SU-DHL-6 (cell line): ENCODE measurements around the gene KIF4A.

Experiments used
- H2AFZ ChIP-seq: fragments of 200-600 bp; sonication (generic); 2 replicates; pipeline ENCODE4 v1.6.1; 2014; ENCODE audit warnings: low read depth, mild to moderate bottlenecking, moderate library complexity, mixed read lengths, antibody characterized with exemption, low read length; ENCODE audit not compliant: severe bottlenecking
- H3F3A ChIP-seq: fragments of 200-600 bp; shearing (Covaris generic); 2 replicates; pipeline ENCODE4 v1.6.0; 2016; ENCODE audit warnings: antibody characterized with exemption, mild to moderate bottlenecking; ENCODE audit not compliant: insufficient read depth
- H3K27ac ChIP-seq: fragments of 200-600 bp; sonication (generic); 2 replicates; pipeline ENCODE4 v1.5.1; 2016; ENCODE audit warnings: low read depth, mild to moderate bottlenecking, low read length, moderate library complexity, mixed read lengths
- H3K27me3 ChIP-seq: fragments of 200-600 bp; sonication (generic), shearing (Covaris generic); 2 replicates; pipeline ENCODE4 v1.6.0; 2014; ENCODE audit warnings: mild to moderate bottlenecking, low read length
- H3K36me3 ChIP-seq: fragments of 200-600 bp; sonication (generic); 2 replicates; pipeline ENCODE4 v1.6.1; 2014; ENCODE audit warnings: mild to moderate bottlenecking, low read length, mixed read lengths
- H3K4me2 ChIP-seq: fragments of 300-600, 200-600 bp; shearing (Covaris generic), sonication (generic); 2 replicates; pipeline ENCODE4 v1.6.0; 2014; ENCODE audit warnings: low read length, low read depth, mild to moderate bottlenecking; ENCODE audit not compliant: poor library complexity, severe bottlenecking
- H3K4me3 ChIP-seq: fragments of 200-600 bp; sonication (generic); 2 replicates; pipeline ENCODE4 v1.5.1; 2014; ENCODE audit warnings: antibody characterized with exemption, low read length, mild to moderate bottlenecking, mixed read lengths; ENCODE audit not compliant: insufficient read depth, poor library complexity, severe bottlenecking
- H3K79me2 ChIP-seq: fragments of 200-600 bp; sonication (generic); 2 replicates; pipeline ENCODE4 v1.6.1; 2014; ENCODE audit warnings: mild to moderate bottlenecking, low read length, moderate library complexity; ENCODE audit not compliant: insufficient read depth
- H3K9ac ChIP-seq: fragments of 200-600 bp; sonication (generic); 2 replicates; pipeline ENCODE4 v1.7.0; 2014; ENCODE audit warnings: mild to moderate bottlenecking, low read length
- H3K9me2 ChIP-seq: fragments of 200-600 bp; sonication (generic); replicated peaks from 2 replicates; pipeline ENCODE4 v1.6.1; 2014; ENCODE audit warnings: low read length; ENCODE audit not compliant: insufficient read depth
- H3K9me3 ChIP-seq: fragments of 200-600 bp; sonication (generic); 2 replicates; pipeline ENCODE4 v1.6.1; 2014; ENCODE audit warnings: low read length, mixed read lengths; ENCODE audit not compliant: insufficient read depth
- H4K20me1 ChIP-seq: fragments of 200-600 bp; sonication (generic); 2 replicates; pipeline ENCODE4 v1.6.1; 2014; ENCODE audit warnings: low read depth, mild to moderate bottlenecking, antibody characterized with exemption, low read length, moderate library complexity, mixed read lengths
- EZH2phosphoT487 ChIP-seq: fragments of 200-600 bp; sonication (generic), shearing (Covaris generic); conservative IDR thresholded peaks from 2 replicates; pipeline ENCODE4 v1.6.1; 2018; ENCODE audit warnings: mild to moderate bottlenecking, antibody characterized with exemption, low read length, moderate library complexity, mixed read lengths
- TF ChIP-seq, protein P1 (sequence below): fragments of 200-600 bp; sonication (generic); IDR thresholded peaks from one replicate; pipeline ENCODE4 v1.5.1; 2017; ENCODE audit warnings: antibody characterized with exemption, mild to moderate bottlenecking, low read length, moderate library complexity; ENCODE audit not compliant: insufficient read depth, poor library complexity, severe bottlenecking

KIF4A gene

DNA sequence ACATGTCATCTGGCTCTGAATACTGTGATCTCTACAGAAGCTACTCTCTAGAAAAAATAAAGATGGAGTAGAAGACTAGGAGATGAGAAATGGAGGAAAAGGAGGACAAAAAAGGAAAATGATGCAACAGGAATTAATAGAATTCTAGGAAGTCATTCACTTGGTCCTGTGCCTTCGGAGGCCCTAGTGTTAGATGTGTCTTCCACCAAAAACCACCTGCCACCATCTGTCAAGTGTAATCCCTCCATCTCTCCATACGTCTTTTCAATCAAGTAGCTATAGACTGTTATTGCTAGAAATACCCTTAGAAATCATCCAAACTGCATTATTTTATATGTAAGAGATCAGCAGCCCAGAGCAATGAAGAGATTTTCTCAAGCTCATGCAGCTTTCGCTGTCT, 10.8 kb upstream of the KIF4A start:
- Histone ChIP-seq H3K36me3 (no peaks in the 10 kb centered on the region), H3K27me3 (no peaks in the 10 kb centered on the region), H3K4me3 (no peak overlapping the region), H3K79me2 (no peaks in the 10 kb centered on the region), H2AFZ (no peak overlapping the region), H3K9me2 (no peaks in the 10 kb centered on the region), H3K4me2 (no peak overlapping the region), H3K9me3 (no peaks in the 10 kb centered on the region), H3K9ac (no peak overlapping the region), H3F3A (no peaks in the 10 kb centered on the region), H4K20me1 (no peaks in the 10 kb centered on the region), H3K27ac (no peak overlapping the region)
- TF ChIP-seq EZH2phosphoT487, result no peak
- TF ChIP-seq, protein P1, sequence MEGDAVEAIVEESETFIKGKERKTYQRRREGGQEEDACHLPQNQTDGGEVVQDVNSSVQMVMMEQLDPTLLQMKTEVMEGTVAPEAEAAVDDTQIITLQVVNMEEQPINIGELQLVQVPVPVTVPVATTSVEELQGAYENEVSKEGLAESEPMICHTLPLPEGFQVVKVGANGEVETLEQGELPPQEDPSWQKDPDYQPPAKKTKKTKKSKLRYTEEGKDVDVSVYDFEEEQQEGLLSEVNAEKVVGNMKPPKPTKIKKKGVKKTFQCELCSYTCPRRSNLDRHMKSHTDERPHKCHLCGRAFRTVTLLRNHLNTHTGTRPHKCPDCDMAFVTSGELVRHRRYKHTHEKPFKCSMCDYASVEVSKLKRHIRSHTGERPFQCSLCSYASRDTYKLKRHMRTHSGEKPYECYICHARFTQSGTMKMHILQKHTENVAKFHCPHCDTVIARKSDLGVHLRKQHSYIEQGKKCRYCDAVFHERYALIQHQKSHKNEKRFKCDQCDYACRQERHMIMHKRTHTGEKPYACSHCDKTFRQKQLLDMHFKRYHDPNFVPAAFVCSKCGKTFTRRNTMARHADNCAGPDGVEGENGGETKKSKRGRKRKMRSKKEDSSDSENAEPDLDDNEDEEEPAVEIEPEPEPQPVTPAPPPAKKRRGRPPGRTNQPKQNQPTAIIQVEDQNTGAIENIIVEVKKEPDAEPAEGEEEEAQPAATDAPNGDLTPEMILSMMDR, result no peak

- H2AFZ ChIP-seq, result no peak overlapping the region
- H3K79me2 ChIP-seq, result no peaks in the 10 kb centered on the region
- no peak for TF ChIP-seq EZH2phosphoT487
- TF ChIP-seq, protein P1, result no peak
- no peak overlapping the region for H3K4me2 ChIP-seq
- H3K9me3 ChIP-seq, result no peaks in the 10 kb centered on the region
- no peaks in the 10 kb centered on the region for H3F3A ChIP-seq
- H3K9me2 ChIP-seq, result no peaks in the 10 kb centered on the region
- no peaks in the 10 kb centered on the region for H3K36me3 ChIP-seq
- no peaks in the 10 kb centered on the region for H3K27me3 ChIP-seq
- H3K9ac ChIP-seq, result no peak overlapping the region
- no peaks in the 10 kb centered on the region for H4K20me1 ChIP-seq
- H3K4me3 ChIP-seq, result no peak overlapping the region
- no peak overlapping the region for H3K27ac ChIP-seq
These were observed 9.3 kb upstream of the KIF4A start for GRCh38 chrX:70280573-70280972.

DNA sequence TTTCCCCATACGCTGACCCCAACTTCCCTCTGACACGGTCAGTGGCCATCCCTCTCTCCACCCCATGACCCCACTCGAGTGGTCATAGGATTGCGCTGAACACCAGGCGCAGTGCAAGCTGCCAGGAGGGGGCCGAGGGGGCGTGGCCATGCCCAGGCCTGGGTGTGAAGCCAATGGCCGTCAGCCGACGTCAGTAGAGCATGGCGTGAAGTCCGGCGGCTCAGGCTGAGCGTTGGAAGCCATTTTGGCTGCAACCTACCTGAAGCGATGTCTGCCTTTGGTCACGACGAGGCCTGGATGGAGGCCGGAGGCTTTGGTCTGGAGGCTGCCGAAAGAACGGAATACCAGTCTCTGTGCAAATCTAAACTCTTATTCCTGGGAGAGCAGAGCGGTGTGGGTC, 8.0 kb upstream of the KIF4A start, which contains the start of gene RAB41:
RAB41 (plus strand) TSS at position 222 of the 400 bp plus-strand sequence; CDS start at position 268, 46 bp downstream.
- H3F3A ChIP-seq, result no peaks in the 10 kb centered on the region
- H3K79me2 ChIP-seq, result no peaks in the 10 kb centered on the region
- no peaks in the 10 kb centered on the region for H3K9me3 ChIP-seq
- no peaks in the 10 kb centered on the region for H3K27me3 ChIP-seq
- no peaks in the 10 kb centered on the region for H3K9me2 ChIP-seq
- H3K4me3 ChIP-seq, result no peak within 1 kb of the TSS
- TF ChIP-seq, protein P1, result no peak
- TF ChIP-seq EZH2phosphoT487, result no peak
- no peaks in the 10 kb centered on the region for H3K36me3 ChIP-seq
- H3K4me2 ChIP-seq, result no peak within 1 kb of the TSS
- no peak within 1 kb of the TSS for H3K27ac ChIP-seq
- no peaks in the 10 kb centered on the region for H4K20me1 ChIP-seq
- no peak within 1 kb of the TSS for H3K9ac ChIP-seq
- no peak within 1 kb of the TSS for H2AFZ ChIP-seq
